ENCODE data around the gene ATXN7L1.

Gene ATXN7L1

GRCh38 chr7:105731042-105731441 lies 145.4 kb downstream of the ATXN7L1 start:
- no peak for DNase-seq
- H4K20me1 ChIP-seq (ENCODE audit: insufficient read depth, low read length) = no peaks in the 10 kb centered on the region
- no peak for TF ChIP-seq CTCF (IDR thresholded peaks at IDR 0.05; ENCODE audit: low read length)
- TF ChIP-seq EZH2 (optimal IDR thresholded peaks at IDR 0.05; ENCODE audit: low read depth, low read length) = no peak
- TF ChIP-seq EZH2phosphoT487 (IDR thresholded peaks at IDR 0.05; ENCODE audit: low read length) = no peak
- no peaks in the 10 kb centered on the region for H3F3A ChIP-seq (ENCODE audit: insufficient read depth, low read length)
- no peak overlapping the region for H3K4me2 ChIP-seq (ENCODE audit: low read depth, low read length)
- no peaks in the 10 kb centered on the region for H3K9me2 ChIP-seq (replicated peaks; ENCODE audit: insufficient read depth, low read length)
- no peak overlapping the region for H3K4me3 ChIP-seq (ENCODE audit: low read length)
- no peaks in the 10 kb centered on the region for H3K79me2 ChIP-seq (ENCODE audit: low read length)
- H3K27ac ChIP-seq (ENCODE audit: low read length) = no peak overlapping the region
- no peaks in the 10 kb centered on the region for H3K36me3 ChIP-seq (replicated peaks; ENCODE audit: insufficient read depth, low read length)
- H2AFZ ChIP-seq (ENCODE audit: low read length) = no peak overlapping the region
- H3K9me3 ChIP-seq (replicated peaks; ENCODE audit: insufficient read depth, low read length) = no peaks in the 10 kb centered on the region
- no peaks in the 10 kb centered on the region for H3K27me3 ChIP-seq (replicated peaks; ENCODE audit: insufficient read depth, low read length)
- no peaks in the 10 kb centered on the region for H3K4me1 ChIP-seq (ENCODE audit: low read length)
- no peak overlapping the region for H3K9ac ChIP-seq (ENCODE audit: low read length)

GRCh38 chr7:105728028-105728427 lies 148.4 kb downstream of the ATXN7L1 start:
- Histone ChIP-seq H3K4me3 (ENCODE audit: low read length) (no peak overlapping the region), H3K9me2 (replicated peaks; ENCODE audit: insufficient read depth, low read length) (no peaks in the 10 kb centered on the region), H3K27ac (ENCODE audit: low read length) (no peak overlapping the region), H3K36me3 (replicated peaks; ENCODE audit: insufficient read depth, low read length) (no peaks in the 10 kb centered on the region), H3K27me3 (replicated peaks; ENCODE audit: insufficient read depth, low read length) (no peaks in the 10 kb centered on the region), H3K79me2 (ENCODE audit: low read length) (no peaks in the 10 kb centered on the region), H3K9me3 (replicated peaks; ENCODE audit: insufficient read depth, low read length) (no peaks in the 10 kb centered on the region), H3K4me2 (ENCODE audit: low read depth, low read length) (no peak overlapping the region), H2AFZ (ENCODE audit: low read length) (no peak overlapping the region), H3F3A (ENCODE audit: insufficient read depth, low read length) (no peaks in the 10 kb centered on the region), H3K9ac (ENCODE audit: low read length) (no peak overlapping the region), H3K4me1 (ENCODE audit: low read length) (no peaks in the 10 kb centered on the region), H4K20me1 (ENCODE audit: insufficient read depth, low read length) (no peaks in the 10 kb centered on the region)
- no peak for DNase-seq
- no peak for TF ChIP-seq EZH2phosphoT487 (IDR thresholded peaks at IDR 0.05; ENCODE audit: low read length)
- no peak for TF ChIP-seq EZH2 (optimal IDR thresholded peaks at IDR 0.05; ENCODE audit: low read depth, low read length)
- no peak for TF ChIP-seq CTCF (IDR thresholded peaks at IDR 0.05; ENCODE audit: low read length)

GRCh38 chr7:105724688-105725087 lies 151.7 kb downstream of the ATXN7L1 start:
- H4K20me1 ChIP-seq (ENCODE audit: insufficient read depth, low read length) = no peaks in the 10 kb centered on the region
- no peaks in the 10 kb centered on the region for H3K36me3 ChIP-seq (replicated peaks; ENCODE audit: insufficient read depth, low read length)
- no peak overlapping the region for H3K9ac ChIP-seq (ENCODE audit: low read length)
- no peak overlapping the region for H3K4me2 ChIP-seq (ENCODE audit: low read depth, low read length)
- H3K4me3 ChIP-seq (ENCODE audit: low read length) = no peak overlapping the region
- H3K4me1 ChIP-seq (ENCODE audit: low read length) = no peaks in the 10 kb centered on the region
- no peaks in the 10 kb centered on the region for H3K27me3 ChIP-seq (replicated peaks; ENCODE audit: insufficient read depth, low read length)
- DNase-seq = no peak
- H3K79me2 ChIP-seq (ENCODE audit: low read length) = no peaks in the 10 kb centered on the region
- H2AFZ ChIP-seq (ENCODE audit: low read length) = no peak overlapping the region
- no peak overlapping the region for H3K27ac ChIP-seq (ENCODE audit: low read length)
- no peak for TF ChIP-seq EZH2 (optimal IDR thresholded peaks at IDR 0.05; ENCODE audit: low read depth, low read length)
- TF ChIP-seq EZH2phosphoT487 (IDR thresholded peaks at IDR 0.05; ENCODE audit: low read length) = no peak
- TF ChIP-seq CTCF (IDR thresholded peaks at IDR 0.05; ENCODE audit: low read length) = no peak
- H3K9me2 ChIP-seq (replicated peaks; ENCODE audit: insufficient read depth, low read length) = no peaks in the 10 kb centered on the region
- H3K9me3 ChIP-seq (replicated peaks; ENCODE audit: insufficient read depth, low read length) = no peaks in the 10 kb centered on the region
- H3F3A ChIP-seq (ENCODE audit: insufficient read depth, low read length) = no peaks in the 10 kb centered on the region

Data from MM.1S (cell line).